ENCODE data around the gene ZNF491.

- no peak for TF ChIP-seq EZH2 (IDR thresholded peaks at IDR 0.05; ENCODE audit: borderline replicate concordance, insufficient read depth, low read length, poor library complexity, severe bottlenecking)
- no peak for TF ChIP-seq CTCF (IDR thresholded peaks at IDR 0.05; ENCODE audit: poor library complexity, severe bottlenecking)
- no peak for TF ChIP-seq SMC3 (conservative IDR thresholded peaks at IDR 0.05; ENCODE audit: poor library complexity)
- TF ChIP-seq POLR2AphosphoS5 (IDR thresholded peaks at IDR 0.05): no peak
- TF ChIP-seq EP300 (conservative IDR thresholded peaks at IDR 0.05; ENCODE audit: poor library complexity, severe bottlenecking): no peak
- no peak for TF ChIP-seq TAF1 (IDR thresholded peaks at IDR 0.05; ENCODE audit: low read depth)
- no peak for TF ChIP-seq REST (IDR thresholded peaks at IDR 0.05; ENCODE audit: borderline replicate concordance)
- TF ChIP-seq RAD21 (conservative IDR thresholded peaks at IDR 0.05): no peak
Observed at GRCh38 chr19:11784356-11784755, 14.0 kb upstream of the ZNF491 start.

All from neural cell (in vitro differentiated cells).